ENCODE data around the gene NLRP4.
"Not testable (repeated sequence)": the region's sequence is repeated elsewhere in the genome, so short reads cannot be mapped to it uniquely, and the experiment has no call there.

NLRP4 gene

DNA sequence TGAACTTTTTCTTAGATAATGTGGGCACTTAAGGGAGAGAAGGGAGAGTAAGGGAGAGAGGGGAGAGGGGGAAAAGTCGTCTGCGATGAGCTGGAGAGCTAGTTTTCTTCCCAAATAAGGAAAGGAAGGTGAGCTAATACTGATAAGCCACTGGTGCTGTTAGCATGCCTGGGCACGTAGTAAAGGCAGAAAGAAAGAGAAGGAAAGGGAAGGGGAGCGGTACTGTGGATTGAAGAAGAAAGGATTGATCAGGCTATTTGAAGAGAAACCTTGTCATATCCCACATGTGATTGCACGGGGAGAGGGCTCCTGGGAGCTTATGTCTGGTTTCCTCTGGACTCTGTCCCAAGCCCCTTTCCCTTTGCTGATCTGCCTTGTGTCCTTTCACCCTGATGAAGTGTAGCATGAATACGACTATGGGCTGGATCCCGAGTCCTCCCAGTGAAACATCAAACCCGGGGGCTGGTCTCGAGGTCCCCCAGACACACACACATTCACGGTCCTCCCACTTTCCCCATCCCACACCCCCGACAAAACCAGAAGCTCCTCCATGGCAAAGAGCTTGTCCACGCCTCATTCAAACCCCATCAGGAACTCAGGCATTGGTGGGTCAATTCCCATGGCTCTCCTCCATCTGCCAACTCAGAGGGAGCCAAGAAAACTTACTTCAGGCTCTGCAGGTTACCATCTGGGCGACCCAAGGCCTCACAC lies 65.2 kb downstream of the NLRP4 start:
- no peak for DNase-seq

GRCh38 chr19:55902080-55902751 lies 65.9 kb downstream of the NLRP4 start:
- no peak for DNase-seq

GRCh38 chr19:55907286-55907685 lies 70.9 kb downstream of the NLRP4 start:
- DNase-seq: no peak

DNA sequence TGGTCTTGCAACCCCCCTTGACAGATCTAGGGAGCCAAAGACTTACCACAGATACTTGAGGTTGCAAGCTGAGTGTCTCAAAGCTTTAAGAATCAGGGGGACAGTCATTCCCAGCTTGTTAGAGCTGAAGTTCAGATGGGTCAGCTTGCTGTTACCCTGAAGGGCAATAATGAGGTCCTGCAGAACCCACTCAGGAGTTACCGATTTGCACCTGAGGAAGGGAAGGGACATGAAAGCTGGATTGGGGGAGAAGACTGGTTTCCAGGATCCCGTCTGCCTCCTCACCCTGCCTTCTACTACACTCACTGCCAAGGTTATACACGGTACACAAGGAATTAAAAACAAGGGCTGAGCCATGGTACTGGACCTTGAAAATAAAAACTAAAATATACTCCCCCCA lies 71.4 kb downstream of the NLRP4 start:
- DNase-seq: no peak

DNA sequence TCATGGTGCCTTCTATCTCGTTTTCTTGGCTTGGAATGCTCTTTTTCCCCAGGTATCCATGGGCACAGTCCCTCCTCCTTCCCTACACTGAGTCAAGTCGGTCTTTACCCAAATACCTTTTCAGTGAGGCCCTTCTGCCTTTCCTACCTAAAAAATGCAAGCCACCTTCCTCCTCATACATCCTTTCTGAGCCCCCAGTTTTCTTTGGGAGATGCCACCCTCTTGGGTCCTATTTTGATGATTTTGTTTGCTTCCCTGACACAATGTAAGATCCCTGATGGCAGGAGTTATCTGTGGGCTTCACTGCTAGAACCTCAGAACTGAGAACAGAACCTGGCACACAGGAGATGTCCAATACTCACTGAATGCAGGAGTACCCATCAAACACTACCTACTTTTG lies 73.5 kb downstream of the NLRP4 start:
- DNase-seq: no peak

GRCh38 chr19:55912916-55913315 lies 76.6 kb downstream of the NLRP4 start:
- DNase-seq: no peak

GRCh38 chr19:55913643-55914268 lies 77.4 kb downstream of the NLRP4 start:
- DNase-seq: no peak

DNA sequence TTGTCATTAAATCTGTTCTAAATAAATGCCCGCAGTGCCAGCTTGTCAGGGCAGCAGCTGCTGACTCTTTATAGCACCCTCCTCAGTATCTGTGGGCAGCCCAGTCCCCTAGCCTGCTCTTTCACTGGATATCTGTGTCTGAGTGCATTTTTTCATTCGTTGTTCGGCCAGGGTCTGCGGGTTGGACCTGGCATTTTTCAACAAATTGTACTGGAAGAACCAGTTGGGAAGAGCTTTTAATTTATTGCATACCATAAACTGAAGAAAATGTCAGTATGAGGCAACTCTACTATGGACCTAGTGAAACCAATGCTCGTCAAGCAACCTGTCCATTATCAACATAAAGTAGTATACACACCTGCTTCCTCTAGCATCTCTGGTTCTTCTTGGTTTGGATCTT lies 87.2 kb downstream of the NLRP4 start:
- DNase-seq: no peak

DNA sequence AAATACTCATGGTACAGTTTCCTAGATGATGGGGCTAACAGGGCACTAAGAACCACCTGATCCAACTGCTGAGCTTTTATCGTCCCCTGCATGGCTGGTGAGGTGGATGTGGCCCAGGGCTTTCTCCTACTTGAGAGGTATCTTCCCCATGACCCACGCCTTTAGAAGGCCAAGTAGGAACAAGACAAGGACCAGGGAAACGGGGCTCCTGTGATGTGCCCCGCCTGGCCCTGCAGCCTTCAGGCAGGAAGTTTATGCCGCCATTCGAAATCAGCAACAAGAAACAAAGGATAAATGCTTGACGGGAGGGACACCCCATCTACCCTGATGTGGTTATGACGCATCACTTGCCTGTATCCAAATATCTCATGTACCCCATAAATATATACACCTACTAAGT lies 91.7 kb downstream of the NLRP4 start:
- no peak for DNase-seq

- not testable (repeated sequence) for DNase-seq
Observed at GRCh38 chr19:55929258-55929657, 92.9 kb downstream of the NLRP4 start.

- DNase-seq: no peak
Observed at GRCh38 chr19:55930996-55931515, 94.7 kb downstream of the NLRP4 start.
